ENCODE results near the gene DGCR2.

Gene DGCR2

GRCh38 chr22:19142394-19142793 is 20.2 kb upstream of the DGCR2 start:
- TF ChIP-seq ZFX (IDR thresholded peaks at IDR 0.05) (no peak), CTCF (conservative IDR thresholded peaks at IDR 0.05) (no peak)
- H3K27ac ChIP-seq: no peak overlapping the region

- TF ChIP-seq ZFX (IDR thresholded peaks at IDR 0.05) (no peak), CTCF (conservative IDR thresholded peaks at IDR 0.05) (no peak)
- H3K27ac ChIP-seq: no peak overlapping the region
Observed at GRCh38 chr22:19139974-19140373, 17.8 kb upstream of the DGCR2 start.

GRCh38 chr22:19139001-19139356 is 16.8 kb upstream of the DGCR2 start:
- no peak overlapping the region for H3K27ac ChIP-seq
- TF ChIP-seq ZFX (IDR thresholded peaks at IDR 0.05) (no peak), CTCF (conservative IDR thresholded peaks at IDR 0.05) (no peak)

- TF ChIP-seq ZFX (IDR thresholded peaks at IDR 0.05): no peak
- no peak for TF ChIP-seq CTCF (conservative IDR thresholded peaks at IDR 0.05)
- H3K27ac ChIP-seq: no peak overlapping the region
Observed at GRCh38 chr22:19138217-19139000, 16.2 kb upstream of the DGCR2 start.

GRCh38 chr22:19137384-19138216 is 15.4 kb upstream of the DGCR2 start:
- no peak overlapping the region for H3K27ac ChIP-seq
- TF ChIP-seq ZFX (IDR thresholded peaks at IDR 0.05) (no peak), CTCF (conservative IDR thresholded peaks at IDR 0.05) (no peak)

- no peak overlapping the region for H3K27ac ChIP-seq
- TF ChIP-seq CTCF (conservative IDR thresholded peaks at IDR 0.05) (no peak), ZFX (IDR thresholded peaks at IDR 0.05) (no peak)
Observed at GRCh38 chr22:19136915-19137314, 14.7 kb upstream of the DGCR2 start.

- TF ChIP-seq ZFX (IDR thresholded peaks at IDR 0.05): no peak
- no peak for TF ChIP-seq CTCF (conservative IDR thresholded peaks at IDR 0.05)
- H3K27ac ChIP-seq: no peak overlapping the region
Observed at GRCh38 chr22:19134874-19135273, 12.7 kb upstream of the DGCR2 start.

Measured in C4-2B (cell line).